PFSK-1 (cell line): ENCODE data around the gene SLC35F1.

Source experiments
- FOXP2 ChIP-seq: optimal IDR thresholded peaks from 2 replicates; pipeline ENCODE3; 2011; ENCODE audit warnings: borderline replicate concordance, control low read depth, inconsistent platforms; ENCODE audit not compliant: insufficient read depth; ENCODE audit errors: extremely low read length, extremely low read depth
- POLR2AphosphoS5 ChIP-seq: IDR thresholded peaks from 2 replicates; pipeline ENCODE4 v1.6.1; 2012; ENCODE audit warnings: low read depth, mild to moderate bottlenecking, control low read depth, low read length, moderate library complexity
- REST ChIP-seq, 2 experiments: IDR thresholded peaks; 2 replicates each; pipeline versions ENCODE4 v1.6.1 to v1.8.0; 2011 to 2012; ENCODE audit warnings: low read depth in 2 of 2, low read length in 2 of 2, control low read depth in 1 of 2, inconsistent platforms in 1 of 2, mild to moderate bottlenecking in 1 of 2, moderate library complexity in 1 of 2; ENCODE audit not compliant: insufficient read depth in 1 of 2
- SIN3A ChIP-seq: IDR thresholded peaks from 2 replicates; pipeline ENCODE4 v1.6.1; 2012; ENCODE audit warnings: mild to moderate bottlenecking, low read length, moderate library complexity, borderline replicate concordance; ENCODE audit not compliant: insufficient read depth
- TAF1 ChIP-seq: IDR thresholded peaks from 2 replicates; pipeline ENCODE4 v1.6.1; 2012; ENCODE audit warnings: low read length, control low read depth, borderline replicate concordance; ENCODE audit not compliant: insufficient read depth

SLC35F1 gene

GRCh38 chr6:118080547-118080946 is 173.5 kb downstream of the SLC35F1 start:
- no peak for TF ChIP-seq SIN3A
- TF ChIP-seq REST (IDR thresholded peaks at IDR 0.05; ENCODE audit: insufficient read depth in 1 of 2, low read depth in 2 of 2, low read length in 2 of 2), result no peak
- no peak for TF ChIP-seq TAF1
- no peak for TF ChIP-seq FOXP2
- TF ChIP-seq POLR2AphosphoS5, result no peak

GRCh38 chr6:118083711-118084110 is 176.6 kb downstream of the SLC35F1 start:
- no peak for TF ChIP-seq POLR2AphosphoS5
- TF ChIP-seq FOXP2, result no peak
- no peak for TF ChIP-seq SIN3A
- no peak for TF ChIP-seq REST (IDR thresholded peaks at IDR 0.05; ENCODE audit: insufficient read depth in 1 of 2, low read depth in 2 of 2, low read length in 2 of 2)
- TF ChIP-seq TAF1, result no peak

GRCh38 chr6:118085665-118086064 is 178.6 kb downstream of the SLC35F1 start:
- TF ChIP-seq REST (IDR thresholded peaks at IDR 0.05; ENCODE audit: insufficient read depth in 1 of 2, low read depth in 2 of 2, low read length in 2 of 2), result no peak
- no peak for TF ChIP-seq TAF1
- no peak for TF ChIP-seq SIN3A
- no peak for TF ChIP-seq FOXP2
- no peak for TF ChIP-seq POLR2AphosphoS5

- TF ChIP-seq POLR2AphosphoS5, result no peak
- TF ChIP-seq SIN3A, result no peak
- no peak for TF ChIP-seq TAF1
- TF ChIP-seq FOXP2, result no peak
Observed at GRCh38 chr6:118086159-118086558, 179.1 kb downstream of the SLC35F1 start.

GRCh38 chr6:118092086-118092485 is 185.0 kb downstream of the SLC35F1 start:
- TF ChIP-seq POLR2AphosphoS5 (no peak), SIN3A (no peak), FOXP2 (no peak), TAF1 (no peak), REST (IDR thresholded peaks at IDR 0.05; ENCODE audit: insufficient read depth in 1 of 2, low read depth in 2 of 2, low read length in 2 of 2) (no peak)
